A549 (cell line): Measurements from ENCODE around the gene FOXQ1.

Source experiments
- CTCF ChIP-seq: fragments of >200 bp; sonication (Bioruptor Twin); formaldehyde crosslinking; IDR thresholded peaks from 3 replicates; pipeline ENCODE4 v1.5.1; 2016
- MAZ ChIP-seq: fragments of 150-350 bp; IDR thresholded peaks from 2 replicates; pipeline ENCODE4 v1.6.1; 2014; ENCODE audit warnings: antibody characterized with exemption, low read depth, low read length, borderline replicate concordance
- MYC ChIP-seq: IDR thresholded peaks from 2 replicates; pipeline ENCODE4 v1.6.1; 2012; ENCODE audit warnings: mild to moderate bottlenecking, inconsistent platforms, low read length, improper control_type of control experiment, borderline replicate concordance
- PBX3 ChIP-seq: IDR thresholded peaks from 2 replicates; pipeline ENCODE4 v1.6.1; 2012
- PHF8 ChIP-seq: fragments of 200-600 bp; sonication (generic); IDR thresholded peaks from 2 replicates; pipeline ENCODE4 v1.6.1; 2016; ENCODE audit warnings: low read depth, mild to moderate bottlenecking, antibody characterized with exemption, moderate library complexity, borderline replicate concordance
- POLR2A ChIP-seq: IDR thresholded peaks from 2 replicates; pipeline ENCODE4 v1.6.1; 2012; ENCODE audit warnings: mild to moderate bottlenecking, low read length
- RFX5 ChIP-seq: fragments of 450-650 bp; IDR thresholded peaks from 2 replicates; pipeline ENCODE4 v1.7.1; 2014; ENCODE audit warnings: antibody characterized with exemption, mild to moderate bottlenecking, moderate library complexity
- SMC3 ChIP-seq: fragments of >200 bp; sonication (Bioruptor Twin); formaldehyde crosslinking; IDR thresholded peaks from 3 replicates; pipeline ENCODE4 v1.6.1; 2018; ENCODE audit warnings: inconsistent platforms
- TP53 ChIP-seq: fragments of 250-450 bp; sonication (Bioruptor Pico); IDR thresholded peaks from 2 replicates; pipeline ENCODE4 v1.5.0; 2021; ENCODE audit warnings: mild to moderate bottlenecking, moderate library complexity
- ZNF302 ChIP-seq: fragments of 250-450 bp; sonication (Bioruptor Pico); IDR thresholded peaks from 2 replicates; pipeline ENCODE4 v1.9.0; 2021; ENCODE audit warnings: inconsistent platforms, mild to moderate bottlenecking, moderate library complexity

- TF ChIP-seq CTCF (no peak), MAZ (no peak), PBX3 (no peak), ZNF302 (CRISPR knock-in tag) (no peak), RFX5 (no peak), MYC (no peak), SMC3 (no peak), PHF8 (no peak), POLR2A (no peak), TP53 (CRISPR knock-in tag) (no peak)
These were observed 2.5 kb upstream of the FOXQ1 start for GRCh38 chr6:1309366-1309765.
